HG02642 (cell line): ENCODE results near the gene PRAMEF7.
"Not testable (repeated sequence)": the region's sequence is repeated elsewhere in the genome, so short reads cannot be mapped to it uniquely, and the experiment has no call there.

Experiments
- ATAC-seq: cut with Tn5 transposase; IDR thresholded peaks from one replicate; pipeline ENCODE4 v1.9.1; 2021; ENCODE audit warnings: mild to moderate bottlenecking; ENCODE audit not compliant: unreplicated experiment, poor library complexity

PRAMEF7 gene

GRCh38 chr1:12916310-12916709 is at the start of gene PRAMEF7:
Gene PRAMEF7, plus strand, starts transcription at chr1:12916610. Its CDS starts 1,083 bp downstream, at chr1:12917693.
- not testable (repeated sequence) for ATAC-seq

- not testable (repeated sequence) for ATAC-seq
These were observed 38.0 kb upstream of the PRAMEF7 start for GRCh38 chr1:12878453-12878852.

GRCh38 chr1:12886101-12886500 is 30.3 kb upstream of the PRAMEF7 start, which contains the start of gene PRAMEF4:
Gene PRAMEF4, minus strand, starts transcription at chr1:12886201. Its CDS starts 2,807 bp downstream, at chr1:12883394.
- not testable (repeated sequence) for ATAC-seq

- not testable (repeated sequence) for ATAC-seq
These were observed 18.2 kb upstream of the PRAMEF7 start, which contains the start of gene PRAMEF10 for GRCh38 chr1:12898170-12898569. Gene PRAMEF10, minus strand, starts transcription at chr1:12898270. Its CDS starts 2,423 bp downstream, at chr1:12895847.

- not testable (repeated sequence) for ATAC-seq
These were observed 17.2 kb upstream of the PRAMEF7 start for GRCh38 chr1:12899186-12899585.

- not testable (repeated sequence) for ATAC-seq
These were observed 12.4 kb upstream of the PRAMEF7 start for GRCh38 chr1:12903793-12904572.

- ATAC-seq, result not testable (repeated sequence)
These were observed 5.3 kb downstream of the PRAMEF7 start for GRCh38 chr1:12921749-12922148.

- ATAC-seq, result not testable (repeated sequence)
These were observed 8.0 kb downstream of the PRAMEF7 start for GRCh38 chr1:12924368-12924767.

- not testable (repeated sequence) for ATAC-seq
These were observed 31.1 kb downstream of the PRAMEF7 start, which contains the start of gene PRAMEF6 for GRCh38 chr1:12947480-12947879. Gene PRAMEF6, minus strand, starts transcription at chr1:12947580. Its CDS starts 5,062 bp downstream, at chr1:12942518.
